ENCODE measurements around the gene TMA7. TPM values are rescaled to one million over a fixed set of nuclear protein-coding genes. Genes with fewer than 3 reads are reported as not detected.
"Not testable (repeated sequence)": the region's sequence is repeated elsewhere in the genome, so short reads cannot be mapped to it uniquely, and the experiment has no call there.

The TMA7 gene
- total RNA-seq, 1 donor from 2014 or later = 184 TPM

DNA sequence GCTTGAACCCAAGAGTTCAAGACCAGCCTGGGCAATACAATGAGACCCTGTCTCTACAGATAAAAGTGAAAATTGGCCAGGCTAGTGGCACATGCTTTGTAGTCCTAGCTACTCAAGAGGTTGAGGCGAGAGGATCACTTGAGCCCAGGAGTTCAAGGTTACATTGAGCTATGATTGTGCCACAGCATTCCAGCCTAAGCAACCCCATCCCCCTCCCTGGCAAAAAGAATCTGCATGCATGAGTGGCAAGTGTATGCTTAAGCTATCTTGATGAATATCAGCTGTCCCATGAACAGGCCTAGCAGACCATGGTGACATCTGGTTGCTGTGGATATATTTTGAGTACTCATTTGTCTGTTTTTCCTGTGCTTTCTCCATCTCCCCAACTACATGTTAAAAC is 11.2 kb downstream of the TMA7 start:
- Mint-ChIP-seq H3K27ac (ENCODE audit: unreplicated experiment) (no peak overlapping the region), H3K27me3 (ENCODE audit: low read depth) (no peaks in the 10 kb centered on the region), H3K4me3 (ENCODE audit: unreplicated experiment) (no peak overlapping the region), H3K36me3 (ENCODE audit: low read depth) (peaks cover 16% of the 10 kb centered on the region), H3K4me1 (ENCODE audit: low read depth) (peaks cover 23% of the 10 kb centered on the region), H3K9me3 (ENCODE audit: low read depth) (no peaks in the 10 kb centered on the region)
- DNase-seq (ENCODE audit: low spot score) = no peak
- TF ChIP-seq, protein P1, sequence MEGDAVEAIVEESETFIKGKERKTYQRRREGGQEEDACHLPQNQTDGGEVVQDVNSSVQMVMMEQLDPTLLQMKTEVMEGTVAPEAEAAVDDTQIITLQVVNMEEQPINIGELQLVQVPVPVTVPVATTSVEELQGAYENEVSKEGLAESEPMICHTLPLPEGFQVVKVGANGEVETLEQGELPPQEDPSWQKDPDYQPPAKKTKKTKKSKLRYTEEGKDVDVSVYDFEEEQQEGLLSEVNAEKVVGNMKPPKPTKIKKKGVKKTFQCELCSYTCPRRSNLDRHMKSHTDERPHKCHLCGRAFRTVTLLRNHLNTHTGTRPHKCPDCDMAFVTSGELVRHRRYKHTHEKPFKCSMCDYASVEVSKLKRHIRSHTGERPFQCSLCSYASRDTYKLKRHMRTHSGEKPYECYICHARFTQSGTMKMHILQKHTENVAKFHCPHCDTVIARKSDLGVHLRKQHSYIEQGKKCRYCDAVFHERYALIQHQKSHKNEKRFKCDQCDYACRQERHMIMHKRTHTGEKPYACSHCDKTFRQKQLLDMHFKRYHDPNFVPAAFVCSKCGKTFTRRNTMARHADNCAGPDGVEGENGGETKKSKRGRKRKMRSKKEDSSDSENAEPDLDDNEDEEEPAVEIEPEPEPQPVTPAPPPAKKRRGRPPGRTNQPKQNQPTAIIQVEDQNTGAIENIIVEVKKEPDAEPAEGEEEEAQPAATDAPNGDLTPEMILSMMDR (IDR thresholded peaks at IDR 0.05) = no peak

DNA sequence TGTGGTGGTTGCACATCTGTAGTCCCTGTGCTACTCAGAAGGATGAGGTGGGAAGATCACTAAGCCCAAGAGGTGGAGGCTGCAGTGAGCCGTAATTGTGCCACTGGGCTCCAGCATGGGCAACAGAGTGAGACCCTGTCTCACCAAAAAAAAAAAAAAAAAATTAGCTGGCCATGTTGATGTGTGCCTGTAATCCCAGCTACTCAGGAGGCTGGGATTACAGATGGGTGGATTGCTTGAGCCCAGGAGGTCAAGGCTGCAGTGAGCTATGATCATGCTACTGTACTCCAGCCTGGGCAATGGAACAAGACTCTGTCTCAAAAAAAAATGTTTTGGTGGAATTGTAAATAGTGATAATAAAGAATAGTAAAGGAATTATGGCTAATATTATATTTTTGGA is 16.4 kb downstream of the TMA7 start:
- H3K27ac Mint-ChIP-seq (ENCODE audit: unreplicated experiment) = no peak overlapping the region
- no peak overlapping the region for H3K4me3 Mint-ChIP-seq (ENCODE audit: unreplicated experiment)
- no peaks in the 10 kb centered on the region for H3K4me1 Mint-ChIP-seq (ENCODE audit: low read depth)
- no peak for DNase-seq (ENCODE audit: low spot score)
- H3K36me3 Mint-ChIP-seq (ENCODE audit: low read depth) = peaks cover 30% of the 10 kb centered on the region
- no peaks in the 10 kb centered on the region for H3K9me3 Mint-ChIP-seq (ENCODE audit: low read depth)
- H3K27me3 Mint-ChIP-seq (ENCODE audit: low read depth) = no peaks in the 10 kb centered on the region
- TF ChIP-seq, protein P1 (IDR thresholded peaks at IDR 0.05) = no peak

DNA sequence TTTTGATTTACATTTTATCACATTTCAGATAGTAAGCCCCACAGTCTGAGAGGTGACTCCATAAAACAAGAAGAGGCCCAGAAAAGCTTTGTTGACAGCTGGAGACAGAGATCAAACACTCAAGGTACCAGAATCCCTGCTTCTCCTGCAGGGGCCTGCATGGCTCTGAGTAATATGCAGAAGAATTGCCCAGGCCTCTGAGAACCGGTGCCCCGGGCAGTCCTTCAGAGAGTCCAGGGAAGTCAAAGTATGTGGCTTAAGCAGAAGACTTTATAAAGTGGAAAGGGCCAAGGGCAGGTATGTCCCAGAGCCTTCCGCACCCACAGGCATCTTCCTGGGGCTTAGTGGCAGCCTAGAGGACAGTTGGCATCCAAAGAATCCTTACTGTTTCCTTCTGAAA is 19.3 kb downstream of the TMA7 start:
- H3K4me3 Mint-ChIP-seq (ENCODE audit: unreplicated experiment) = no peak overlapping the region
- no peak for DNase-seq (ENCODE audit: low spot score)
- TF ChIP-seq, protein P1 (IDR thresholded peaks at IDR 0.05) = no peak
- H3K36me3 Mint-ChIP-seq (ENCODE audit: low read depth) = peaks cover 22% of the 10 kb centered on the region
- H3K4me1 Mint-ChIP-seq (ENCODE audit: low read depth) = no peaks in the 10 kb centered on the region
- no peaks in the 10 kb centered on the region for H3K27me3 Mint-ChIP-seq (ENCODE audit: low read depth)
- H3K9me3 Mint-ChIP-seq (ENCODE audit: low read depth) = no peaks in the 10 kb centered on the region
- H3K27ac Mint-ChIP-seq (ENCODE audit: unreplicated experiment) = no peak overlapping the region

DNA sequence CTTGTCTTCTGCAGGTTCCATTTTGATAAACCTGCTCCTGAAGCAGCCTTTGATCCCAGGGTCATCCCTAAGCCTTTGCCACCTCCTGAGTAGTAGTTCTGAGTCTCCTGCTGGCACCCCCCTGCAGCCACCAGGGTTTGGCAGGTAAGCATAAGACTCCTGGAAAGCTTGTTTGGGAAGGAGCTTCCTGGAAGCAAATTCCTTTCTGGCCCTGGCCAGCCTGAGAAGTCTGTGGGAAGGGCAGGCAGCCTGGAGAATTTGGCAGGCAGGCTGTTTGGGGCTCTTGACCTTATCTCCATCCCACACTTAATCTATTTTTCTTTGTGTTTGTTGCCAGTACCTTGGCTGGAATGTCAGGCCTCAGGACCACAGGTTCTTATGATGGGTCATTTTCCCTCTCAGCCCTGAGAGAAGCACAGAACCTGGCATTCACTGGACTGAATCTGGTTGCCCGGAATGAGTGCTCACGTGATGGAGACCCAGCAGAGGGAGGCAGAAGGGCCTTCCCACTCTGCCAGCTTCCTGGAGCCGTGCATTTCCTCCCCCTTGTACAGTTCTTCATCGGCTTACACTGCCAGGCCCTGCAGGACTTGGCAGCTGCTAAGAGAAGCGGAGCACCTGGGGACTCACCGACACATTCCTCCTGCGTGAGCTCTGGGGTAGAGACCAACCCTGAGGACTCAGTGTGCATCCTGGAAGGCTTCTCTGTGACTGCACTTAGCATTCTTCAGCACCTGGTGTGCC is 19.9 kb downstream of the TMA7 start:
- H3K4me1 Mint-ChIP-seq (ENCODE audit: low read depth) = peaks cover 2% of the 10 kb centered on the region
- no peak overlapping the region for H3K27ac Mint-ChIP-seq (ENCODE audit: unreplicated experiment)
- no peak for DNase-seq (ENCODE audit: low spot score)
- TF ChIP-seq, protein P1 (IDR thresholded peaks at IDR 0.05) = no peak
- H3K36me3 Mint-ChIP-seq (ENCODE audit: low read depth) = peaks cover 21% of the 10 kb centered on the region
- no peaks in the 10 kb centered on the region for H3K9me3 Mint-ChIP-seq (ENCODE audit: low read depth)
- H3K27me3 Mint-ChIP-seq (ENCODE audit: low read depth) = no peaks in the 10 kb centered on the region
- H3K4me3 Mint-ChIP-seq (ENCODE audit: unreplicated experiment) = no peak overlapping the region

DNA sequence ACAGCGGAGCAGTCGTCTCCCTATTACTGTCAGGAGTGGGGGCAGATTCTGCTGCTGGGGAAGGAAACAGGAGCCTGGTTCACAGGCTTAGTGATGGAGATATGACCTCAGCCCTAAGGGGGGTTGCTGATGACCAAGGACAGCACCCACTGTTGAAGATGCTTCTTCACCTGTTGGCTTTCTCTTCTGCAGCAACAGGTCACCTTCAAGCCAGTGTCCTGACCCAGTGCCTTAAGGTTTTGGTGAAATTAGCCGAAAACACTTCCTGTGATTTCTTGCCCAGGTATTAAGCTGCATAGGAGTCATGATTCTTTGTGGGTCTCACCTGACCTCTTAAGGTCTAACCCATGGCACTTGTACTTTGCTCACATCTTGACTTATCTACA is 20.5 kb downstream of the TMA7 start:
- Mint-ChIP-seq H3K27ac (ENCODE audit: unreplicated experiment) (no peak overlapping the region), H3K4me3 (ENCODE audit: unreplicated experiment) (no peak overlapping the region), H3K27me3 (ENCODE audit: low read depth) (no peaks in the 10 kb centered on the region), H3K4me1 (ENCODE audit: low read depth) (peaks cover 7% of the 10 kb centered on the region), H3K9me3 (ENCODE audit: low read depth) (no peaks in the 10 kb centered on the region), H3K36me3 (ENCODE audit: low read depth) (peaks cover 19% of the 10 kb centered on the region)
- DNase-seq (ENCODE audit: low spot score) = no peak
- TF ChIP-seq, protein P1 (IDR thresholded peaks at IDR 0.05) = no peak

DNA sequence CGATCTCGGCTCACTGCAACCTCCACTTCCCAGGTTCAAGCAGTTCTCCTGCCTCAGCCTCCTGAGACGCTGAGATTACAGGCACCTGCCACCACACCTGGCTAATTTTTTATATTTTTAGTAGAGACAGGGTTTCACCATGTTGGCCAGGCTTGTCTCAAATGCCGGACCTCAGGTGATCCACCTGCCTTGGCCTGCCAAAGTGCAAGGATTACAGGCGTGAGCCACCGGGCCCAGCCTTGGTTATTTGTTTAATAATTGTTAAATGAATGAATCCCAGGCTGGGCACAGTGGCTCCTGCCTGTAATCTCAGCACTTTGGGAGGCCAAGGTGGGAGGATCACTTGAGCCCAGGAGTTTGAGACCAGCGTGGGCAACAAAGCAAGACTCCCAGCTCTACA is 21.7 kb downstream of the TMA7 start:
- H3K4me3 Mint-ChIP-seq (ENCODE audit: unreplicated experiment); DNase-seq (ENCODE audit: low spot score); H3K27ac Mint-ChIP-seq (ENCODE audit: unreplicated experiment); H3K9me3 Mint-ChIP-seq (ENCODE audit: low read depth); H3K27me3 Mint-ChIP-seq (ENCODE audit: low read depth): not testable (repeated sequence)
- Mint-ChIP-seq H3K4me1 (ENCODE audit: low read depth) (peaks cover 20% of the 10 kb centered on the region), H3K36me3 (ENCODE audit: low read depth) (peaks cover 17% of the 10 kb centered on the region)

All from chondrocyte (in vitro differentiated cells).